GM19025 (cell line): ENCODE results near the gene RNF121.

Source experiments
- ATAC-seq: cut with Tn5 transposase; IDR thresholded peaks from one replicate; pipeline ENCODE4 v1.9.1; 2021; ENCODE audit warnings: mild to moderate bottlenecking, low read depth, moderate library complexity; ENCODE audit not compliant: unreplicated experiment

RNF121 gene

DNA sequence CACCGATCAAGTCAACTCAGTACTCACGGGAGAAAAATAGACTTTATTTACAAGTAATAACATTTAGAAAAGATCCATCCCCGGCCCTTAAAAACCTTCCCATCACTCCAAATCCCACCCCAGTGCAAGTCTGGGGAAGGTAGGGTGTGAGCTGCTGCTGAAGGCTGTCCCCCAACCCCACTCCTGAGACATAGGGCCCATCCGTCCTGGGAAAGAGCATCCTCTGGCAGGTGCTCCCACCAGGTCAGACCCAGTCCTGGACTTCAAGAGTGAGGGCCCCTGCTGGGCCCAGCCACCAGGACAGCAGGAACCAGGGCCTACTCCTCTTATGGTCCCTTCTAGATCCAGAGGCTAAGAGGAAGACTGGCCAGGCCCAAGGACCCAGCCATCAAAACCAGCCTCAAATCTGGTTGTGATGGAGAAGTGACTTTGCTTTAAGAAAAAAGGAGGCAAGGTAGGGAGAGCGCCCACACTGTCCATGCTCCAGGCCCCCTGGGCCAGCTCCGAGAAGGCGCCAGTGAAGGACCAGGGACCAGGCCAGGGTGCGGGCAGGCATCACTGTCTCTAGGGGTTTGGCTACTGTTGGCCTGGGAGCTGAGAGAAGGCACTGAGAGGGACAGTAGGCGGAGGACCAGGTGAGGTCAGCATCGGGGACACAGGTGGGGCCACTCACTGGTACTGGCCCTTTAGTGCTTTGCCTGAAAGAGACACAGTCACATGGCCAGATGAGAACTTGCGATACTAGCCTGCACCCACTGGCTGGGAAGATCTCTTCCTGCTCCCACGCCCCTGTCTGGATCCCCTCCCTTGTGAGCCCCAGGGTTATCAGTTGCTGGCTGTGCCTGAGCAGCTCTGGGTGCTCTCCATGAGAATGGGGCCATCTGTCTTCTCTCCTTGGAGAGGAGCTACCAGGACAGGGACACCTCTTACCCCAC is 74.3 kb downstream of the RNF121 start:
- ATAC-seq = no peak

DNA sequence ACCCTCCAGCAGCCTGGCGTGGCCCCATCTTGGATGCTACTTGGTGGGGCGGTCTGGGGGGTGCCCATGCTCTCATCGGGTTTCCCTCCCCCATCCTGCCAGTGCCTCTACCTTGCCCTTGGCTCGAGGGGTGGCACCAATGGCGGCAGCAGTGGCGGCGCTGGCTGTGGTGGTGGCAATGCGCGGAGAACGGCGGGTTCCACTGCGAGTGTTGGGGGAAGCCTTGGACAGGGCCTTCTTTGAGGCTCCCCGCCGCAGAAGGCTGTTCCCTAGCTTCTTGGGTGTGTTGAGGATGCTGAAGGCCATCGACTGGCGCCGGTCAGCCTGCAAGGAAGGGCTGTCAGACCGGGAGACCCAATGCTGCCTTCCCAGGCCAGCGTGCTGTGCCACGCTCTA is 74.9 kb downstream of the RNF121 start:
- no peak for ATAC-seq

DNA sequence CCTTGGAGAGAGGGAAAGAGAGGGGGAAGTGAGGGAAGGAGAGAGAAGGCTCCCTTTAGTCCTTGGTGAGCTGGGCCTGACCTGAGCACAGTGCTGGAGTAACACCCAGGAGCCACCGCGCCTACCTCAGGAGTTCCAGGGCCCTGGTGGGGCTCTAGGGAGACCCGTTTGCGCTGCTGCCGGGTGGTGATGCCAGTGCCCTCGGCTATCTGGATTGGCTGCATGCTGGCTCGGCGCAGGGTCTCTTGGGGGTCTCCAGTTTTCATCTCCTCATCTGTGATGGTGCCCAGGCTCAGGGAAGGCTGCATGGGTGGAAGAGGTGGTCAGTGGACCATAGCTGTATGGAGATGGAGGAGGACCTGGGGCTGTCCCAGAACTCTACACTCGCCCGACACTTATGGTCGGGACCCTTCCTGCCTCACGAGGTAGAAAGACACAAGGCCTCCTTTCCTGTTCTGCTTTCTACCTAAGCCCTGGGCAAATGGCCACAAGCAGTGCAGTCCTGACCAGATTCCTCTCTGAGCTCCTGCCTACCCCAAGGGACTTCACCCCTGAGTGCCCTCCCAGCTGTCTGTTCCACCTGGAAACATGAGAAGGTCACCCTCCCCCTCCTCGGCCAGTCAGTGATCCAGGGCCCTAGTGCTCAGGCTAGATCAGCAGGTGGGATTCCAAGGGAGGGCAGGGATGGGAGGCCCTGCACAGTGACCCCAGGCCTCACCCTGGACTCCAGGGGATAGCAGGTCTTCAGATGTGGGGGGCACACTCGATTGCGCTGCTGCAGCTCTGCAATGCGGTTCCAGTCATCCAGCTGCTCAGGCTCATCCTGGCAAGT is 75.9 kb downstream of the RNF121 start:
- no peak for ATAC-seq

DNA sequence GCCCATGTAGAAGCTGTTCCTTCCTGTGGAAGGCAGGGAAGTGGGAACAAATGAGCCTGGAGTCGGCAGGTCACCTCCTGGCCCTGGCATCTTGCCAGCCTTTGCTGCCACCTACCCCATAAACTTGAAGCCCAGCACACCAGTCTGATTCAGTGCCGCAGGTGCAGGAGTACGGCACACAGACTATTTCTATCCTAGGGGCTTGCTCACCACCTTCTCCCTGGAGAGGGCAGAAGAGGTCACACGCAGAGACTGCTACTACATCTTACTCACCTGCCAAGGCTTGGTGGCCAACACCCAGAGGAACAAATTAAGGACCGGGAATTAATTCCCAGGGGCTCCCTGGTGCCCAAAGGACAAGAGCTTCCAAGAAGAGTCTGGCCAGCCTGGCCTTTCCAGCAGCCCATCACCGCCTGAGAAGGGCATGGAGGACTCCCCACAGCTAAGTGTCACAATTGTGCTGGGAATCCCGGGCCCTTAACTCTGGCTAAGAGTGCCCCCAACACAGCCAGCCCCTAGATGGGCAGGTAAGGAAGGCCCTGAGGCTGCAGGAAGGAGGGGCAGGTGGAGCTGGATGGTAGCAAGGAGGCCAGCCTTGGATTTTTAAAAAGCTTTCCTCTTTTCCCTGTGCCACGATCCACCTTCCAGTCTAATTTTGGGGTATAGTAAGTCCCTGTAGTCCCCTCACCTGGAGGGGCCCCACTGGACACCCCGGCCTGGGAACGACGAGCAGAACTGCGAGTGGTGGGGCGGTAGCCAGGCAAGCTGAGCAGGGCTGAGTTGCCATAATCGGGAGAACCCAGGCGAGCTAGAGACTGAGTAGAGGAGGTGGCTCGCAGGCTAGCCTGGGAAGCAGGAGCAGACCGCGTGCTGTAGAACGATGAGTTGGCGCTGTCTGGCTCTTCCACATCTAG is 76.8 kb downstream of the RNF121 start:
- no peak for ATAC-seq

DNA sequence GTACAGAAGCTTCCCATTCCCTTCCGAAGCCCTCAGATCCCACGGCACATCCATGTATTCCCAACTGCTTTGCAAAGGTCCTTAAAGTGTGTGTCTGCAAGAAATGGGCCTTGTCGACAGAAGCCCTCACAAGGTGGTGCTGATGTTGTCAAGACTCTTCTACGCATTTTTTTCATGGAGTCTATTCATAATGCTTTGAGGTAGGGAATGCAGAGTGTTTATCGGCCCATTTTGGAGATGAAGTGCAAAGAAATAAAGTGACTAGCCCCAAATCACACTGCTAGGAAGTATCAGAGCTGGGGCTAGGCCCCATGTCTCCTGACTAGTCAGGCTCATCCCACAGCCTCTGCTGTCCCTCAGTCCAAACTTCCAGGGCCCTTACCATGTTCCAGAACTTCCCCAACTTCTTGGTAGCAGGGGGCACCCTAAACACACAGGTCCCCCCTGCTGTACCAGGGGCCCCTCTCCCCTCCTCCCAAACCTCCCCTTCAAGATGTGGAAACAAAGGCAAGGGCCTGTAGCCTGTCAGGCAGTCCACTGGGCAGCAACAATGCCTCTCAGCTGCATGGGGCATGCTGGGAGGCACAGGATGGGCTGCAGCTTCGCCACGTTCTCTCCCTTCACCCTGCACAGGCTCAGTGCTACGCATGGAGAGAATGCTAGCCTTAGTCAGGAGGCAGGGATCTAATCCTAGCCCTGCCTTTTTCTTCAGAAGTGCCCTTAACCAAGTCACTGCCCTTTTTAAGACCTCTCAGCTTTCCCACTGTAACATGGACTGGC is 77.7 kb downstream of the RNF121 start:
- ATAC-seq = no peak

DNA sequence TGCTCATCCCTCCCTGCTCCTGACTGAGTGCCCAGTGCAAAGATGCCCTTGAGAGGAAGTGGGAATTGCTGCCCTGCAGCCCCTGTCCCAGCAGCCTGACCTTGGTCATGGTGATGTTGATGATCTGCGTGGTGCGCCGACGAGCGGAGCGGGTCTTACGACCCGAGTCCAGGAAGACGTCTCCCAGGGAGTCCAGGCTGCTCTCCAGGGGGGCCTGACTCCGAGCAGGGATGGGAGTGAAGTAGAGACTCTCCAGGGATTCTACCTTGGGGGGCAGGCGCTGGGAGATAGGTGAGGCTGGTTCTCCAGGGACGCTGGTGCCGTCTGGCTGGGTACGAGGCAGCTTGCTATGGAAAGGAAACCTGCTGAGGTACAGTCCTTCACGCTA is 78.2 kb downstream of the RNF121 start:
- ATAC-seq = no peak

DNA sequence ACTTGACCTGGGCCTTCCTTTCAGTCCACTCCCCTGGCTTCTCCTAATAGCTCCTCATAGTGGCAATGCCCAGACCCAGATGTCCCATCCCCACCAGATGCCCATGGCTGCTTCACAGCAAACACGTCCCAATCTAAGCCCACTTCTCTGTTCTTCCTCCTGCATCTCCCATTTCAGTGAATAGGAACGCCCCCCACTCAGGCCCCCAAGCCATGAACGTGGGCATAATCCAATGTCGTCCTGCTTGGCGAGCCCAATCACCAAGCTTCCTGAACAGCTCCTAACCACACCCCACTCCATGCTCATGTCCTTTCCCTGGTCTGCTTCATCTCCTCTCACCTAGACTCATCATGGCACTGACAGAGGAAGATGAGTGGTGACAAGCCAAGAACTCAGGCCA is 78.7 kb downstream of the RNF121 start:
- ATAC-seq = no peak

DNA sequence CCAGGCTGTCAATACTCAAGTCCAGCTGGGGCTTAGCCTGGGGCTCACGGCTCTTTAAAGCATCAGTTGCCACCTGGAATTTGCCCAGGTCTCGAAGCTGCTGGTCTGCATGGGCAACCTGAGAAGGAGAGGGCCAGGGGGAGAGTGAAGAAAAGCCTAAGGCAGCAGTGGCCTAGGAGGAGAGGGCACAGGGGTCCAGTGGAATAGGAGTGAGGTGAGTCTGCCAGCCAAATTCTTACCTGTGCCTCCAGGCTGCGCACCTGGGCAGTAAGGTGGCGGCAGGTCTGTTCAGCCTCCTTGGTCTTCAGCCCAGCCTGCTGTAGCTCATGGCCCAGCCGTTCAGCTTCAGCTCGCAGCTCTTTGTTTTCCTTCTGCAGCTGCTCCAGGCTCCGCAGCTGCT is 79.9 kb downstream of the RNF121 start:
- no peak for ATAC-seq

DNA sequence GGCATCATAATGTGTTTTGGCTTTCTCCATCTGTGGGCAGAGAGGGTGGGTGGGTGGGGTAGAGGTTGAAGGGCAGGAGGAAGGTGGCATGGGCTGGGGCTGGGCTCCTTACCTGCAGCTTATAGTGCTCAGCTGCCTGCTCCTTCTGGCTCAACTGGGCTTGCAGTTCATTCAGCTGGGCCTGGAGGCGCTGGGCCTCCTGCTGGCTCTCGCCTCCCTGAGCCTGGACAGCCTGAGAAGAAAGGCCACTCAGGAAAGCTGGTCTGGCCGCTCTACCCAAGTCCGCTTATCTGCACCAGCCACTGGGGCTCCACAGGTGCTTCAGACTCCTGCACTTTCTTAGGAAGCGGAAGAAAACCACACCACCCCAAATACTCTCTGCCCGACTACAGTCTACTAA is 80.3 kb downstream of the RNF121 start:
- no peak for ATAC-seq

DNA sequence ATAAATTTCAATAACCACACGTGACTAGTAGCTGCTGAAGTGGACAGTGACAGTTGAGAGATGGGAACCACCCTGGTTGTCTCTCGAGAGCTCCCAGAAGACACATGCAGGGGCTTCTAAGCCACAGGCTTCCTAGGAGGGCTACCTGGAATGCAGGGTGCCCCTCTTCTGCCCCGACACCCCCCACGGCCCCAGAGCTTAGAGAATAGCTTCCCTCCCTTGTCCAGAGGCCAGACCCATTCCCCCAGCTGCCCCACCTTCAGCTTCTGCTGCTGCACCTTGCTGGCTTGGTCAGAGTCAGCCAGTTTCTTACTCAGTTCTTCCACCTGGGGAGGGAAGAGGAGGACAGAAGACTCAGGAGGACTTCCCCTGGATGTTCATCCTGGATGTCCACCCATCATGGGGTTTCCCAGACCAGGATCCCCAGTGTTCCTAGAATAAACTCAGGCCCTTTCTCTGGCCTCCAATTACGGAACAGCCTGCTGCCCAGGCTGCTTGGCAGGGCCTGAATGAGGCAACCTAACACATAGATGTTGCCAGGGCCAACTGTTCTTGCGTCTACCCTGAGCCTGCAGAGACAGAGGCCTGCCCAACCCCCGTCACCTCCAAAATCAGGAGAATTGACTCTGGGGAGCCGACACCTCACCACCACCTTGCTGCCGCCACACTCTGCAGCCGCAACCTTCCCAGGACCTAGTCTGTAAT is 81.8 kb downstream of the RNF121 start:
- no peak for ATAC-seq

DNA sequence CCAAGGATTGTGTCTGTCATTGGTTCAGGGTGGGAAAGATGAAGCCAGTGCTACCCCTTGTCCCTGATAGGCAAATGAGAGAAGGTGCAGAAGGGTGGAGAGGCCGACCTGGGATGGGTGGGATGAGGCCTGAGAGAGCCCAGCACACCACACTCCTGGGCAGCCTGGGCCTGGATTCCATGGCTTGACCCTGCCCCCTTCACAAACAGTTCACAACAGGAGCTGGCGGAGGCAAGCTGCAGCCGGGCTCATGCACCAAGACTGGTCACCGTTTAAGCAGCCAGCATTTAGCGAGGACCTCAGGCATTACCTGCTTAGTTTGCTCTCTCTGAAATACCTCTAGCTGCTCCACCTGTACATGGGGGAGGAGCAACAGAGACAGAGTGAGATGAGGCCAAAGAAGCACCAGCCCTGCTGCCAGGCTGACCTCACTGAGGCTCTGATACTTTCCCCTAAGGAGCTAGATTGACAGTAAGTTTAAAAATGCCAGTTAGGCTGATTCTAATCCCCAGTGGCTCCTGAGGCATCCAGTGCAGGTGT is 83.3 kb downstream of the RNF121 start:
- ATAC-seq = no peak

DNA sequence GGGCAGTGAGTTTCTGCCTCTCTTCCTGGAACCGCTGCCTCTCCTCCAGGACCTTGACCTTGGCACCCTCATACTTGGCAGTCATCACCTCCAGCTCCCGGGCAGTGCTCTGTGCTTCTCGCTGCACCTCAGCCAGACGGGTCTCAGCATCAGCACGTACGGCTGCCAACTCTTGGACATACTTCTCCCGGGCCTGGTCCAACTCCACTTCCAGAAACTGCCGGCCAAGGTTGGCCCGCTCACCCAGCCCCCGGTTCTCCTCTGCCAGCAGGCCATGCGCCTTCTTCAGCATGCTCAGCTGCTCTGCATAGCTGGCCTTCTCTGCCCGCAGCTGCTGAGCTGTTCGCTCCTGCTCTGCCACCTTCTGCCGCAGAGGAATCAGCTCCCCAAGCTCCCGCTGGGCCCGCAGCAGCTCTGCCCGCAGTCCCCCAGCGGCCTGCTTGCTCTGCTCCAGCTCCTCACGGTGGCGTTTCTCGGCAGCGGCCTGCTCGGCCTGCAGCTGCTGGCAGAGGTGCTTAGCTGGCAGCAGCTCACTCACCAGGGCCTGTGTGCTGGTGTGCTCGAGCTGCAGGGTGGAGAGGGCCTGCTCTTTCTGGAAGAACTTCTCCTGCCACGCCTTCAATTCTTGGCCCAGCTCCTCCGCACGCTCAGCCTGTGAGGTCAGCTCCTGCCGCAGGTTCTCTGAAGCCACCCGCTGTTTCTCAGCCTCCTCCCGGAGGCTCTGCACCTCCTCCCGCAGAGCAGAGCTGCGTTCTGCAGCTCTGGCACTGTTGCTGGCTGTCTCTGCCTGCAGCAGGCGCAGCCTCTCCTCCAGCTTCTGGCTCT is 84.3 kb downstream of the RNF121 start:
- ATAC-seq = no peak

DNA sequence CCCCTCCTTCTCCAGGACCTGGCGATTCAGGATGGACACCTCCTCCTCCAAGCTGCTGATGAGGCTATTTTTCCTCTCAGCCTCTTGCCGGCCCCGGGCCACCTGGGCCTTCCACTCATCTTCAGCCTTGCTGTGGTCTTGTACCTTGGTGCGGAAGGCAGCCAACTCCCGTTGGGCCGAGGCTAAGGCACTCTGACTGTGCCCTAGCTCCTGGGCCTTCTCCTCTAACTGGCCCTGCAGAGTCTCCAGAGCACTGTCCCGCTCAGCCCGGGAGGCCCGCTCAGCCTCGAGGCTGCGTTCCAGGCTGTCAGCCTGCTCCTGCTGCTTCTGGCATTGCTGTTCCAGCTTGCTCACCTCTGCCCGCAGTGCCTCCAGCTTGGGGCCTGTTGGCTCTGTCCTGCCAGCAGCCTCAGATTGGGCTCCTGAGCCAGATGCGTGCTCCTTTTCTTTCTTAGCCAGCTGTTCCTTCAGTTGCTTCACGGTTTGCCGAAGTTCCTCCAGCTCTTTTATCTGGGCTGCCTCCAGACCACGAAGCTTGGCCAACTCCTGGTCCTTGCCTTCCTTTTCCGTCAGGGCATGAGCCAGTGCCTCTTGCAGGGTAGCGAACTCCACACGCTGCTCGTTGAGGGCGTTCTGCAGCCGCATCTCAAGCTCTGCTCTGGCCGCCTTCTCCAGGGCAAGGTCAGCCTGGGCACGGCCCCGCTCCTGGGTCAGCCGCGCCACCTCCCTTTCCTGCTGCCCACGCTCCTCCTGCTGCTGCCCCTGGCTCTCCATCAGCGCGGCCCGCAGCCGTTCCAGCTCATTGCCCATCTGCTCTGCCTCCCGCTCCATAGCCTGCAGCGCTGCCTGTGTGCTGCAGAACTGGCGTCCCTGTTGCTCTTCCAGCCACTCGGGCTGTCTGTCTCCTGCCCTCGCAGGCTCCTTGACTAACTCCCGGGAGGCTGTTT is 85.2 kb downstream of the RNF121 start:
- ATAC-seq = no peak

DNA sequence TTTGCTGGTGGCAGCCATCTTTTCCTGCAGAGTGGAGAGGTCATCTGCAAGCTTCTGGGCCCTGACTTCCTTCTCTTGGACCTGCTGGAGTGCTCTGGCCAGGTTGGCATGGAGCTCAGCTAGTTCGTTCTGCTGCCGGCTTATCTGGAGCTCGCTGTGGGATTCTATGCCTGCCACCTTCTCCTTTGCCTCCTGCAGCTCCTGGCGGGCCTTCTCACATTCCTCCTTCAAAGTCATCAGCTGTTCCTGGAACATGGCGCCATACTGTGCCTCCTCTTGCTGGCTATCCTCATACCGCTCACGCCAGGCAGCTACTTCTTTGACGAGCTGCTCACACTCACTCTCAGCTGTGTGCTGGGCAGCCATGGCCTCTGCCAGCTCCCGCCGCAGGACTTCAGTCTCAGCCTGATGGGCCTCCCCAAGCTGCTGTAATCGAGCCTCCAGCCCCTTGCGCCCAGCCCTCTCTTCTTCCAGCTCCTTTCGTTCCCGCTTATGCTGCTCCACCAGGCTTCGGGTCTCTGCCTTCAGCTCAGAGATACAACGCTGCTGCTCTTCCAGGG is 86.0 kb downstream of the RNF121 start:
- no peak for ATAC-seq

DNA sequence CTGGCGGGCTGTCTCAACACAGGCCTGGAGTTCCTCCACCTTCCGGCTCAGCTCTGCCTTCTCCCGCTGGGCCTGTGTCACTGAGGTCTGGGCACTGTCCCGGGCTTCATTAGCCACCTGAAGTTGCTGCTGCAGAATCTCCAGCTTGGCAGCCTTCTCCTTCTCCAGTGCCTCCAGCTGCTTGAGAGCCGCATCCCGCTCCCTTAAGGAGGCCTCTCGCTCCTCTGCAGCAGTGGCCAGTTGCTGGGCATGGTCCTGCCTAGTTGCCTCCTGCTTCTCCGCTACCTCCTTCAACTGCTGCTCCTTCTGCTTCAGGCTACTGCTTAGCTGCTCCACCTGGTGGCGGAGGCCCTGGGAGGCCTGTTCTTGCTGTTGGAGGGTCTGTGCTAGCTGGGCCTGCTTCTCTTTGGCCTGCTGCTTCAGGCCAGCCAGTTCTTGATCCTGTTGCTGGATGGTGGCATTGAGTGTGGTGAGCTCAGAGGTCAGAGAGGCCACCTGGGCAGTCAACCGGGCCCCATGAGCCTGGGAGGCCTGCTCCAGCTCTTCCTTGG is 86.7 kb downstream of the RNF121 start:
- no peak for ATAC-seq

DNA sequence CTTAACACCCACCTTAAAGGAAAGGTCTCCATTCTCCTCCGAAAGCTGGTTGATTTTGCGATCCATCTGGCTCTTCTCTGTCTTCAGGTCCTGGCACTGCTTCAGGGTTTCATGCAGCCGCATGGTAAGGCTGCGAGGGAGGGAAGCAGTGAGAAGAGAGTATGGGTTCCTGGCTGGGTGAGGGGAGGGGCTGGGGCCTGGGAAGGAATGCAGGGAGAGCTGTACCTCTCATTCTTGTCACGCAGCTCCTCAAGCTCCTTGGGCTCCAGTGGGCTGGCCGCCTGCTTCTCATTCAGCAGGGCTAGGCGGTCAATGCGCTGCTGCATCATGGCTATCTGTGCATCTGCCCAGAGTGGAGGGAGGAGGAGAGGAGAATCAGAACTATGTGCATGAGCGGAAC is 89.3 kb downstream of the RNF121 start:
- no peak for ATAC-seq
